Skin epidermis (tissue), 12 donors: ENCODE measurements around the gene KIAA1217.
A peak's percentile ranks its signal among the peaks of the same experiment; 100 is the strongest.

Experiments
- H3K27ac ChIP-seq, 21 experiments: fragments of 200-600 bp; sonication (generic) in 11 of 21; one replicate each; pipeline ENCODE4 v1.5.0; 2020; ENCODE audit warnings: mild to moderate bottlenecking in 3 of 21, inconsistent platforms in 2 of 21, moderate library complexity in 2 of 21
- H3K4me3 ChIP-seq, 7 experiments: fragments of 200-600 bp; sonication (generic) in 2 of 7; one replicate each; pipeline ENCODE4 v1.5.0; 2020; ENCODE audit warnings: inconsistent platforms in 2 of 7, mild to moderate bottlenecking in 2 of 7, moderate library complexity in 1 of 7

KIAA1217 gene

DNA sequence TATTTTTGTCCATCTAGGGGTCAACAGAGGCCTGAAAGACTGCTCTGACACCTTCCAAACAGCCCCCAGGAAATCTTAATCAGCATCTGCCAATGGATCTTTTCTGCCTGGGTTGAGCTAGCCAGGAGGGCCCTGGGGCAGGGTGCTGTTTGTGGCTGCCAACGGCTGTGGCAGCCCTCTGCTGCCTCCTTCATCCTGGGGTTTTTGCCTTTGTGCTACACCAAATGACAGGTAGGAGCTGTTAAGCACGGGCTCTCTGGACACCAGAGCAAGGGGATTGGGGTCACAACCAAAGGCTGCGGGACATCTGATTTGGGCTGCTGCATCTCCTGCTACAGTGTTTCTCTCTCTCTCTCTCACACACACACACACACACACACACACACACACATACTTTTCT lies 2.0 kb upstream of the KIAA1217 start:
- no peak overlapping the region for H3K4me3 ChIP-seq
- peak overlapping the region in 6 of 21 experiments; percentile 3 to 86 (median 50) for H3K27ac ChIP-seq

DNA sequence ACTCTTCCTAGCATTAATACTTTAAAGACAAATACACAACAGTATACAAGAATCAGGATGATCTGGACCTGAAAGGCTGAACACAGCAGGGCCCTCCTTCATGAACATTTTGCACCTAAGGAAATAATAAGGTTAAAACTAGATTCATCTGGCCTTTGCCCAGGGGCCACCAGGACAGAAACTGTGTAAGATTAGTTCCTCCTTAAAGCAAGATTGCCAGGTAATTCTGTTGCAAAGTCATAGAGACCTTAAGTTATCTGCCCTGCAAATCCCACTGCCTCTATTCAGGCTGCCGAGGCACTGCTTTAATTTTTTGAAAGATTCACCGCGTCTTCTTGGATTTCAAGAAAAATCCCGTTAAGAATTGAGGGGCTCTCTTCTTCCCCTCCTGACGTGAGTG lies 1.6 kb upstream of the KIAA1217 start:
- peak overlapping the region in 8 of 21 experiments; percentile 3 to 86 (median 48) for H3K27ac ChIP-seq
- H3K4me3 ChIP-seq, result no peak overlapping the region

DNA sequence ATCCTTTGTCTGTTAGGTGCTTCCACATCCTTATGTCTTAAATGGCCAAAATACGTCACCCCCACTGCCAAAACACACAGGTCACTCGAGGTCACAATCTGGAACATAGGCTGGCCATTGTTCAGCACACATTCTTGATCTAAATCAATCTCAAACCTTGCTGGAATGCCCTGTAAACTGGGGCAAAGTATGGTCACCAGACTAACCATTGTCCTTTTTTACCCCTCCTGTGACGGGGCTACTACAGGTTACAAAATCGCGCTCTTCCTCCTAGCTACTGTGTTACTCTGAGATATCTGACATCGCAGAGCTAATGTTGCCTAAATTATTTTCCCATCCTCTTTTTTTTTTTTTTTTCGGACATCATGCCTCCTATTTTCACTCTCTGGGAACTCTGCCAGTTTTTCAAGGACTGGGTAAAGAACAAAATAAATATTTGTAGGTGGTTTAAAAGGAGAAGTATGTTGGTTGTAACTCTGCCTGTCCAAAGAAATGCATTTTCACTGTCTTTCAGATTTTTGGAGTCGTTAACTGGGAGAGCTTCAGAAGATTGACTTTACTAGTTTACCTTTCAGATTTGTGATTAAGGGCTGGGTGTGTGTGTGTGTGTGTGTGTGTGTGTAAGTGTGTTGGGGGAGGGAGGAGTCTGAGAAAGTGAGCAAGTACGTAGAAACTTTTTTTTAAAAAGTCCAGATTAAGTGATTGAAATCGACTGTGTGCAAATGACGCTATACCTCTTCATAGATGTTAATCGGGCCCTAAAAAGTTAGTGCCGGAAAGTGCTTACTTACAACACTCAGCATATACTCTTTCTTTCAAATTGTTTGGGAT lies 942 bp upstream of the KIAA1217 start:
- Histone ChIP-seq H3K4me3 (peak overlapping the region in 3 of 7 experiments; percentile 29 to 36 (median 33)), H3K27ac (peak overlapping the region in 18 of 21 experiments; percentile 45 to 92 (median 83))

DNA sequence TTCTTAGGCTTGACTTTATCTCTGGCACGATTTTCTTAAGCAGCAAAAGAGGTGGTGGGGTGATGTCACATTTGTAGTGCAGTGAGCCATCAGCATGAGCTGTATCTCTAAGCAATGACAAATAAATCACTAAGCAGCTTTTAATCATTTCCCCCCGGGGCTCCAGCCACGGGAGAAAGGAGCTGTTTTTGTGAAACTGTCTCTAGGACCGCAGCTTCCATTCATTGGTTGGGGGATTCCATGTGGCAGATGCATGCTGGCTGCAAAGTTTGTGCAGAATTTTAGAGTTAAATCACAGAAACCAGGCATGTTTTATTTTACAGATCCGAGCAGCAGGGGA lies 464 bp downstream of the KIAA1217 start:
- Histone ChIP-seq H3K27ac (peak overlapping the region in 19 of 21 experiments; percentile 66 to 92 (median 82)), H3K4me3 (peak overlapping the region; percentile 25 to 40 (median 33))

DNA sequence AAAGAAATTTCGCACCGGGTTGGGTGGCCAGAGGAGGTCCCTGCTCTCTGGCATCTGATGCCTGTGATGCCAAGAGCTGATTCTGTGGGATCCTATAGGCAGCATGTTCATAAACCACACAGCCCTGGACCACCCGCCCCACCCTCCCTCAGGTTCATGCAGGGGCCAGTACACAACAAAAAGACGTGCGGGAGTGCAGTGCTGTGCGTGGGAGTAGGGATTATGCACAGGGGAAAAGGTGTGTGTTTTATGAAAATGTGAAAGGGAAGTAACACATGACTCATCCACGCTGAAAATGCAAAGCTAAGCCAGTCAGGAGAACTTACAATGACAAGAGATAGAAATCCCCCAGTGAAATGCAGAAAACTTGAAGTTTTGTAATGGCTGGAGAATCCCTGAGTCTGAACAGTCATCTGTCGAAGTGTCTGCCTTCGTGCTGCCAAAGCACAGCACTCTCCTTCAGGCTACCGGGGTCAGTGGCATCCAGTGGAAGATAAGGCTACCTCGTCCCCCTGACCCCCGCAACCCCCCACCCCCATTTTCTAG lies 1.1 kb downstream of the KIAA1217 start:
- Histone ChIP-seq H3K4me3 (peak overlapping the region; percentile 25 to 40 (median 33)), H3K27ac (peak overlapping the region in 17 of 21 experiments; percentile 35 to 92 (median 84))

DNA sequence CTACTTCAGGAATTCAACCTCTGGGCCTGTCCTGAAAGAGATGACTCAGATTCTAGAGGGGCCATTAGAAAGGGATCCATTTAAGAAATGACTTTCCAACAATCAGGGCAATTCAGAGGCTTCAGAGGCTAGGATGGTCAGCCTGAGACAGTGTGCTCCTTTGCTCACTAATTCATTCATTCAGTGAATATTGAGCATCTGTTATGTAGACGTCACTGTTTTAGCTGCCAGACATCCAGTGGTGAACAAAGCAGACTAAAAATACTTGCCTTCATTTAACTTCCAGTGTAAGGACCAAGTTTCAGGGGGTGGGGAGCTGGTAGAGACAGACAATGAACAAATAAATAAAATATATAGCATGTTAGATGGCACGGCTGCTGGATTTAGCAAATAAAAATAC lies 1.6 kb downstream of the KIAA1217 start:
- Histone ChIP-seq H3K4me3 (peak overlapping the region in 2 of 7 experiments; percentile 33 to 36), H3K27ac (peak overlapping the region in 15 of 21 experiments; percentile 35 to 92 (median 82))

DNA sequence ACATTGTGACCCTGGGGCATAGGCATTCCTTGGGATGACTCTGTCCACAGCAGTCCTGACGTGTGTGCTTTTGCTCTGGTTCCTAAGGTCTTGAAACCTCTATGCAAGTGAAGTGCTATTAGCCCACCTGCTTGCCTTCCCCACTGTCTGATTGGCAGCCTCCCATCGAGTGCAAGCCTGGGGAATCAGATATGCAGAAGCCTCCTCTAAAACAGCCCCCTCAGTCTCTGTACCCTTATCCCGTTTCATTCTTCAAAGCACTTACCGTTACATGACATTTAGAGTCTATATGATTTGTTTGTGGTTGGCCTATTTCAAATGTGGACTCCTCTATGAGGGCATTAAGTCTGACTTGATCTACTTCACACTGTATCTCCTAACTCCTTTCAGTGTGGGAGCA lies 4.3 kb downstream of the KIAA1217 start:
- Histone ChIP-seq H3K27ac (no peak overlapping the region), H3K4me3 (no peak overlapping the region)

DNA sequence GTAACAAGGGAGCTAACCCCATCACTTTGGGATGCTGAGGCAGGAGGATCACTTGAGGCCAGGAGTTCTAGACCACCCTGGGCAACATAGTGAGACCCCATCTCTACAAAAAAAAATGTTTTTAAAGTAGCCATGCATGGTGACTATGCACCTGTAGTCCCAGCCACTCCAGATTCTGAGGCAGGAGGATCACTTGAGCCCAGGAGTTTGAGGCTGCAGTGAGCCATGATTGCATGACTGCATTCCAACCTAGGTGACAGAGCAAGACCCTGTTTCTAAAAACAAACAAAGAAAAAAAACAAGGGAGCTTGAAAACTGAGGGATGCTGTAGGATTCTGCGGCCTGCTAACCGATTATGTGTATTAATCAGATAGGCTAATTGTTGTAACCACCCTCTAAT lies 4.9 kb downstream of the KIAA1217 start:
- Histone ChIP-seq H3K4me3 (no peak overlapping the region), H3K27ac (peak overlapping the region in 5 of 21 experiments; percentile 62 to 77 (median 72))

DNA sequence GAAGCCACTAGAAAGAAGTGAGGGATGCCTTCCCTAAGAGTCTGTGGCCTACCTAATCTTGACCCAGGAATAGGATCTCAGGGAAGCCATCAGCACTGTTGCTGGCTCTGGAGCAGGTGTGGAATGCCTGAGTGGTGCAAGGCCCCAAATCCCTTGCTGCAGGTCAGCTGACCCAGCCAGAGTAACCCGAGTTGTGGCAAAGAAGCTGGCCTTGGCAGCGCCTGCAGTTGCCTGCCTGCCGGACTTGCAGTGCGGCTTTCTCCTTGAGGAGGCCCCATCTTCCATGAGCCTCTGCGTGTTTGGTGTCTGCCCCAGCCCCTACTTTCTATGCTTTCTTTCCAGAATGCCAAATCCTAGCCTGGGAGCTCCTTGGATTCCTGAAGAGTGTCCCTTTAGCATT lies 5.8 kb downstream of the KIAA1217 start:
- Histone ChIP-seq H3K4me3 (no peak overlapping the region), H3K27ac (peak overlapping the region in 16 of 21 experiments; percentile 25 to 83 (median 66))

DNA sequence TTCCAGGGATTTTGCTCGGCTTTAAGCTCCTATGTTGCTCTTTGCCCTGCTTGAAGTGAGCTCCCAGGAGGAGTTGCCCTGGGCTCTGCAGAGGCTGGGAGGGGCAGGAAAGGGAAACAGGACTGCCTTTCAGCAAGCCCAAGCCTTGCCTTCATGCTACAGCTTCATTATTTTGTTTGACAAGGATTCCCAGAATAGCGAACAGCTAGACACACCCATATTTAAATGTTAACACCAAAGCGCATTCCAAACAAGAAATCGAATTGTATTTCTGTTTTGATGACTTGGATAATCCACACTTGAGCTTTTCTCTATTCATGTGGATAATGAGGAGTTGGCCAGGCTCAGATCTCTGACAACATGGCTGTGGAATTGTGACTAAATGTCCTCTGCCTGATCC lies 6.3 kb downstream of the KIAA1217 start:
- Histone ChIP-seq H3K27ac (peak overlapping the region in 17 of 21 experiments; percentile 25 to 83 (median 63)), H3K4me3 (no peak overlapping the region)

DNA sequence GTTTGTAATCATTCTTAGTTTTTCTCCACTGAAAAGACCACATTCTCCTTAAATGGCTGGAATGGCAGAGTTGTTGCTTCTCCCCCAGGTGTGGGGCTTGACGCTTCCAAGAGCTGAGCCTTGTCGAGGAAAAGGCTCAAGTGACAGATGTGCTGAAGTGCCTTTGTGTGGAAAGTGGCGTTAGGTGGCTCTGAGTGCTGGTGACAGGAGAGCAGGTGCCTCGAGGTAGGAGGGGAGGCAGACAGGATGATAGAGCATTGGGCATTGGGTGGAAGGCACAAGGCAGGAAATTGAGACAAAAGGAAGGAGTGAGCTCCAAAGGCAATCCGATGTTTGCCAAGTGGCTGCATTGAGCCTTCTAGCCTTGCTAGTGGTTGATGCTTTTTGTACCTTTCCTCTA lies 6.7 kb downstream of the KIAA1217 start:
- Histone ChIP-seq H3K4me3 (no peak overlapping the region), H3K27ac (peak overlapping the region in 16 of 21 experiments; percentile 13 to 83 (median 66))

DNA sequence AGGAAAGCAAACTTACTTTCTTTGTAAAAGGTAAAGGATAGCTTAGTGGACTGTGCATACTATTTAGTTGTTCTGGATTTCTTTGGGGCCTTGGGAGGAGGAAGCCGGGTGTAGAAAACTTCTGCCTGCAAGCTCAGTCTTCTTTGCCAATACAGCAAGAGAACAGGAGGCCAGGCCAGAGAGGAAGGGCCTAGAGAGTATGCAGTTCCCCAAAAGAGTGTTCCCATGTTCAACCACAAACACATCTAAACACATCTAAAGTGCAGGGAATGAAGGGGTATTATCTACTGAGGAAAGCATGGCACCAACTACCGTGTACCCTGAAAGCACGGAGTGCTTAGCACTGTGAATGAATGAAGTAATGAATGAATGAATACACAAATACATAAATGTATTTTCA lies 11.0 kb downstream of the KIAA1217 start:
- no peak overlapping the region for H3K27ac ChIP-seq
- H3K4me3 ChIP-seq, result no peak overlapping the region

DNA sequence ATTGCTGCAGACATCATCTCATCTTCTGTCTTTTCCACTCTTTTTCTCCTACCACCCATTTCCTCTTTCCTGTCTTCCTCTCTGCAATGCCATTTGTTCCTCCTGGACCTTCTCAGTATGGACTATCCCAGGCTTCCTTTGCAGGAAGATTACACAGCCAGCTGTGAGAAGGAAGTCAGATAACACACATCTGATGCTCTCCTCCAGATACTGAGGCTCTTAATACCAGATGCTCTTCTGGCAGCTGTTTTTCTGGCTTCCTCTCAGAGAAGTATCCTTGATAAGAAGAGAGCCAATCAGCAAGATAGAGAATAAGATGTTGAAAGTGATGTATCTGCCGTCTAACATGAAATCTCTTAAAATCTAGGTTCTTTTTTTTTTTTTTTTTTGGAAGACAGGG lies 14.4 kb downstream of the KIAA1217 start:
- H3K4me3 ChIP-seq, result no peak overlapping the region
- H3K27ac ChIP-seq, result no peak overlapping the region

DNA sequence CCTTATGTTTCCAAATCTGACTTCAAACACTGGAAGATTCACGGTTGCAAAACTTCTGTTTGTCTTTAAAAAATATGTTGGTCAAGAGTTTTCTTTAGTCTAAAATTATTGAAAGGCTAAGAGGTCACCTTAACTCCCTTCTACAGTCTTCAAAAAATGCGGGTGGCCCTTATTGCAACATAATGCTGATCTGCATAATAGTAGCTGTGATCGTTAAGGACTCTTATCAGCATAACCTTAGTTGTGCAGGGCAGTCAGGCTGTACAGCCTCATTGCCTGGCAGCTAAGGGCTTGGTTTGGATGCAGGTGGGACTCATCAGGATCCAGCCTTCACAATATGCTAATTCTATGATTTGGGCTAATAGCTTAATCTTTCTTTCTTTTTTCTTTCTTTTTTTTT lies 15.0 kb downstream of the KIAA1217 start:
- Histone ChIP-seq H3K4me3 (no peak overlapping the region), H3K27ac (no peak overlapping the region)

DNA sequence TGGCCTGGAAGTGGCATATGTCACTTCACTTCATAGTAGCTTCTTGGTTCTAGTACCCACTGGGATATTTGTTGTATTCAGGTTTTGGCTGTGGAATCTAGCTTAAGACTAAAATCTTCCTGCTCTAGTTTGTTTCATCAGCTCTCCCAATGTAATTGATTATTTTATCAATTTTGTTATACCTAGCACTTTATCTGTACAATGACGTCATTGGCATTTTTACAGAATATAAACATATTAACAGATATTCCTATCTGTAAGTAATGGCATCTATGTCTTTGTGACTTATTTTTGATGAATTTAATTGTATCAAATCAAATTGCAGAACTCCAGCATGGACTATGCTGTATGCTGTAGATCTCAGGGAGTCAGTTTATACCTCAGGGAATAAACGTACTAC lies 19.7 kb downstream of the KIAA1217 start:
- no peak overlapping the region for H3K4me3 ChIP-seq
- H3K27ac ChIP-seq, result no peak overlapping the region

DNA sequence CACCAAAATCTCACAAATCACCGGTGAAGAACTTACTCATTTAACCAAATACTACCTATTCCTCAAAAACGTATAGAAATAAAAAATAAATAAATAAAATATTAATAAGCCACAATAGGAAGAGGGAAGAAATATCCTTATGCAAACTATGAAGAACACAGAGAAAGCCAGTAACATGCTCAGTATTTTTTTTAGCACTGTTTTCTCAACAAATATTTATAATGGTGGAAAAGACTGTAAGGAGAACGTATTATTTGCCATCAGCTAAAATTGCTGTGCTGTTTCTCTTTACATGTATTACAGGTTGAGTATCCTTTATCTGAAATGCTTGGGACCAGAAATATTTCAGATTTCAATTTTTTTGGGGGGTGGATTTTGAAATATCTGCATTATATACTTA lies 21.0 kb downstream of the KIAA1217 start:
- Histone ChIP-seq H3K27ac (no peak overlapping the region), H3K4me3 (no peak overlapping the region)

DNA sequence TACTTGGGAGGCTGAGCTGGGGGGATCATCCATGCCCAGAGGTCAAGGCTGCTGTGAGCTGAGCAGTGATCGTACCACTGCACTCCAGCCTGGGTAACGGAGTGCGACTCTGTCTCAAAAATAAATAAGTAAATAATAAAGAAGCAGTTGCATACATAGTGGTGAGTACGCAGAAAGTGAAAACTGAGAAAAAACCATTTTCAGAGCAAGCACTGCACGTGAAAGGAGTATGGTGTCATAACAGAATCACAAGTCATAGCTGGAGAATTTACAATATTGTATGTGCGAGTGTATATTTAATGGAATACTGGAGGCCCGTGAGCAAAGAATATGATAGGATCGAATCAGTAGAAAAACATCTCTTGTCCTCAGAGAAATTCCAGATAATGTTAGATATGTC lies 22.3 kb downstream of the KIAA1217 start:
- Histone ChIP-seq H3K4me3 (no peak overlapping the region), H3K27ac (no peak overlapping the region)

DNA sequence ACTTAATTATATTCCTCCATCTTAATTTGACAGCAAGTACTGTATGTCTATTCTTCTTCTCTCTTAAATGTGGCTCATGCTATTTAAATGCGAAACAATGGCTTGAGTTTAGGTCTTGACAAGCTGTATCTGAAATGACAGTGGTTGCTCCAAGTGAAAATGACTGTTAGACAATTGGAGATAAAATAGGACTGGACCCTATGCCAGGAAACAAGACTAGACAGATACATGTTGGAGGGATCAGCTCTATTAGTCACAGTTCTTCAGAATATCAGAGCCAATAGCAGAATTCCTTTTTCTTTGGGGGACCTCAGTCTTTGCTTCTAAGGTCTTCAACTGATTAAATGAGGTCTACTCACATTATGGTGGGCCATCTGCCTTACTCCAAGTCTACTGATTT lies 25.8 kb downstream of the KIAA1217 start:
- H3K27ac ChIP-seq, result peak overlapping the region in 1 of 21 experiments; percentile 12
- H3K4me3 ChIP-seq, result no peak overlapping the region

DNA sequence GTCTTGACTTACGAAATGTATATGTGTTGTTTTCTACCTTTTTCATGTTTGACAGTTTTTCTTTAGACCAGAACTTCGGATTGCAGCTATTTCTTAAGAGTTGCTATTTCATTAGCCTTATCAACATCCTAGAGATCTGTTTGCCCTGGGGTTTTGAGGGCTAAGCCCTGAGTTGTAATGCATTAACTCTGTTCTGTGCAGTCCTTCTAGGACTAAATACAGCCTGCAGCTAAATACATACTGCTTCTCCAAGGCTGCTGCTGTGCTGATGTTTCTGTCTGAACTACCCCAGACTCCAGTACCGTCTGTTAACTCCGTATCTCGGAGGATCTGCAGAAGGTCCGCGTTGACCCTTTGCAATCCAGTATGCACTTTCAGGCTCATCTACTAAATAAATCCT lies 26.5 kb downstream of the KIAA1217 start:
- H3K4me3 ChIP-seq, result no peak overlapping the region
- no peak overlapping the region for H3K27ac ChIP-seq

DNA sequence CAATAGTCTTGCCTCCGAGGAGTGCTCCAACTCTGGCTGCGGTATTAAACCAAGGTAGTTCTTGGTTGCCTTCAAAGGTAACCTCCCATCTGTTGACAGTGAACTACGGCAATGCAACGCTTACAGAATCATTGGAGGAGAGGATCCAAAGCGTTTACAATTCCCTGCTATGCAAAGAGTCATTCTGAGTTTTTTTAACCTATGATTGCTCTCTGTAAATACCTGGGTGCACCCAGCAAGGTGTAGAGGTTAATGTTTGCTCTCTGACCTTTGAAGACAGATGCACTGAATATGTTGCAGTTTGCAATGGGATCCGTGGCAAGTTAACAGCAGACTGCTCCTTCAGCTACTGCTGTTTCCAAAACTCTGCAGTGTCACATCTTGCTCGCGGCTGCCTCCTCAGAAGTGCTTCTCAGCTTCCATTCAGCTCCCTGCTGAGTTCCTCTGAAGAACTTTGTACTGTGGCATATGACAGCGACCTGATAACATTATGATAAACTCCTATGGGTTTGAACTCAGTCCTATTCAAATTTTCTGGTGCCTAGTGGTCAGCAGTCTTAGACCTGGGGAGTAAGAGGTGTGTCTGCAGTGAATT lies 29.0 kb downstream of the KIAA1217 start:
- H3K27ac ChIP-seq, result peak overlapping the region in 8 of 21 experiments; percentile 5 to 76 (median 65)
- H3K4me3 ChIP-seq, result no peak overlapping the region
